ENCODE results near the gene RPP21.
"Not testable (repeated sequence)": the region's sequence is repeated elsewhere in the genome, so short reads cannot be mapped to it uniquely, and the experiment has no call there.

The RPP21 gene

DNA sequence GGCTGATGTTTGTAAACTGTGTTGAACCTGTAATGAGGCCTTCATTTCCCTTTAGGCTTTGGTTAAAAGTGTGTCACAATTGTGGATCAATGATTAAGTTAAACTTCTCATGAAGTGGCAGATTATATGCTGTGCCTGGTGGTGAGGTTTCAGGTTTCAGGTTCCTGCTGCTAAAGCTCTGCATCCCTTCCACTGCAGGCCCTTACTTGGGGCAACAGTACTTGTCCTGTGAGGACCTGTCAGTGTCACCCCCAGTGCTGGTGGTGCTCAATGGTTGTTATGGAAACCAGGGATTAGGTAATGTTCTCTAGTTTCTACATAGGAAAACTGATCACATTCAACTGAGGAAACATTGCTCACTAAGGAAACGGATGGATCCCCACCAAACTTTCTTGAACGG, 18.5 kb downstream of the RPP21 start:
- DNase-seq (ENCODE audit: extremely low read depth, low read depth), result no peak
- no peak for TF ChIP-seq CTCF (IDR thresholded peaks at IDR 0.05; ENCODE audit: low read depth, low read length, missing control alignments)
- no peak overlapping the region for H3K4me3 ChIP-seq (replicated peaks; ENCODE audit: low read depth, low read length)

DNA sequence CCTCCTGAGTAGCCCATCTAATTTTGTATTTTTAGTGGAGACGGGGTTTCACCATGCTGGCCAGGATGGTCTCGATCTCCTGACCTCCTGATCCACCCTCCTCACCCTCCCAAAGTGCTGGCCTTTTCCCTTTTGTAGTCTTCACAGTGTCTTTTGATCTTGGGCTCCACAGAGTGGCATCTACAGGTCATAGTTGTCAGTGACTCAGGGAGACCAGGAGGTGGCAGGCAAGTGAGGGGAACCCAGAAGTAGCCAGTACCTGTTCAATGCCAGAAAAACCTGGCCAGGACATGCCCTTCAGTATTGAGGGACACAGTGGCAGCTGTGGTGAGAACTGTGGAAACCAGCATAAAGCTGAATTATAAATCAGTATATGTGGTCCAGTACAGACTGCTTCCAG, 19.6 kb downstream of the RPP21 start:
- H3K4me3 ChIP-seq (replicated peaks; ENCODE audit: low read depth, low read length), result no peak overlapping the region
- TF ChIP-seq CTCF (IDR thresholded peaks at IDR 0.05; ENCODE audit: low read depth, low read length, missing control alignments), result no peak
- DNase-seq (ENCODE audit: extremely low read depth, low read depth), result no peak

GRCh38 chr6:30369280-30369679, 24.3 kb downstream of the RPP21 start:
- not testable (repeated sequence) for DNase-seq (ENCODE audit: extremely low read depth, low read depth); H3K4me3 ChIP-seq (replicated peaks; ENCODE audit: low read depth, low read length)

- no peak overlapping the region for H3K4me3 ChIP-seq (replicated peaks; ENCODE audit: low read depth, low read length)
- peak; percentile 6 for DNase-seq (ENCODE audit: extremely low read depth, low read depth)
- TF ChIP-seq CTCF (IDR thresholded peaks at IDR 0.05; ENCODE audit: low read depth, low read length, missing control alignments), result no peak
These were observed 33.5 kb downstream of the RPP21 start for GRCh38 chr6:30378290-30378937.

DNA sequence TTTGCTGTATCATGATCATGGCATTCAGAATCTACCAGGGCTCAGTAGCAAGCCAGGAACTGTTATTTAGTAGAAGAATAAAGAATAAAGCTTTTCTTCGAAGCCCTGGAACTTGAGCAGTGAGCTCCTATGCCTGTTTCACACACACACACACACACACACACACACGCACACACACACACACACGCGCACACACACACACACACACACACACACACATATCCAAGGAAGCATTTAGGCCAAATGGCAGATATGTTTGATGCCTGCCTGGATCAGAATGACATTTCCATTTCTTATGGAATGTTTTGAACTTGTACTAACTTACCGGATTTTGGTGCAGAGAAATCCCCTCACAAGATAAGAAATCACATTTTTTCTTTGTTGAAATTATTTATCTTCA, 35.5 kb downstream of the RPP21 start:
- no peak for TF ChIP-seq CTCF (IDR thresholded peaks at IDR 0.05; ENCODE audit: low read depth, low read length, missing control alignments)
- no peak for DNase-seq (ENCODE audit: extremely low read depth, low read depth)
- no peak overlapping the region for H3K4me3 ChIP-seq (replicated peaks; ENCODE audit: low read depth, low read length)

DNA sequence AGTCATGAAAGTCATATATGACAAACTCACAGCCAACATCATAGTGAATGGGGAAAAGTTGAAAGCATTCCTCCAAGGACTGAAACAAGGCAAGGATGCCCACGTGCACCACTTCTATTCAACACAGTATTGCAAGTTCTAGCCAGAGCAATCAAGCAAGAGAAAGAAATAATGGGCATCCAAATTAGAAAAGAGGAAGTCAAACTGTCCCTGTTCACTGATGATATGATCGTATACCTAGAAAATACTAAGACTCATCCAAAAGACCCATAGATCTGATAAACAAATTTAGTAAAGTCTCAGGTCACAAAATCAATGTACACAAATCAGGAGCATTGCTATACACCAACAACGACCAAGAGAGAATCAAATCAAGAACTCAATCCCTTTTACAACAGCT, 41.2 kb downstream of the RPP21 start:
- DNase-seq (ENCODE audit: extremely low read depth, low read depth), result no peak
- no peak overlapping the region for H3K4me3 ChIP-seq (replicated peaks; ENCODE audit: low read depth, low read length)
- TF ChIP-seq CTCF (IDR thresholded peaks at IDR 0.05; ENCODE audit: low read depth, low read length, missing control alignments), result no peak

DNA sequence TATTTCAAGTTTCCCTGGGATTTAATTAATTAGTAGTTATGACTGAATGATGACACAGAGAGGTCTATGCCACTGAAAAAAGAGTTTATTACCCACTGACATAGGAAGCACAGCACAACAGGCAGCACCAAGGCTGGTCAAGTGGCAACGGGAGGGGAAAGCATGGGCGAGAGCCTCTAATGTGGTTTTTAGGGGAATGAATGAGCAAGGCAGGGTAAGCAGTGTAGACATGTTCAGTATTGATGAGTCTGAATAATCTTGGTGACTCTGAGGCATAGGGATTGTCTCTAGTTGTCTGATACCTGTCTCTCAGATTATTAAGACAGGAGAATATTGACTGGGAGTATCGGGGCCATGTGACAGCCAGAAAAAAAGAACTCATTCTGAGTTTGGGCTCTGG, 46.3 kb downstream of the RPP21 start:
- no peak for TF ChIP-seq CTCF (IDR thresholded peaks at IDR 0.05; ENCODE audit: low read depth, low read length, missing control alignments)
- DNase-seq (ENCODE audit: extremely low read depth, low read depth), result no peak
- no peak overlapping the region for H3K4me3 ChIP-seq (replicated peaks; ENCODE audit: low read depth, low read length)
